ENCODE measurements around the gene INTS1. TPM values are rescaled to one million over a fixed set of nuclear protein-coding genes. Genes with fewer than 3 reads are reported as not detected.

INTS1 gene
- total RNA-seq, 4 donors from 2014 or later = 50.3 to 134 (median 71.4) TPM

DNA sequence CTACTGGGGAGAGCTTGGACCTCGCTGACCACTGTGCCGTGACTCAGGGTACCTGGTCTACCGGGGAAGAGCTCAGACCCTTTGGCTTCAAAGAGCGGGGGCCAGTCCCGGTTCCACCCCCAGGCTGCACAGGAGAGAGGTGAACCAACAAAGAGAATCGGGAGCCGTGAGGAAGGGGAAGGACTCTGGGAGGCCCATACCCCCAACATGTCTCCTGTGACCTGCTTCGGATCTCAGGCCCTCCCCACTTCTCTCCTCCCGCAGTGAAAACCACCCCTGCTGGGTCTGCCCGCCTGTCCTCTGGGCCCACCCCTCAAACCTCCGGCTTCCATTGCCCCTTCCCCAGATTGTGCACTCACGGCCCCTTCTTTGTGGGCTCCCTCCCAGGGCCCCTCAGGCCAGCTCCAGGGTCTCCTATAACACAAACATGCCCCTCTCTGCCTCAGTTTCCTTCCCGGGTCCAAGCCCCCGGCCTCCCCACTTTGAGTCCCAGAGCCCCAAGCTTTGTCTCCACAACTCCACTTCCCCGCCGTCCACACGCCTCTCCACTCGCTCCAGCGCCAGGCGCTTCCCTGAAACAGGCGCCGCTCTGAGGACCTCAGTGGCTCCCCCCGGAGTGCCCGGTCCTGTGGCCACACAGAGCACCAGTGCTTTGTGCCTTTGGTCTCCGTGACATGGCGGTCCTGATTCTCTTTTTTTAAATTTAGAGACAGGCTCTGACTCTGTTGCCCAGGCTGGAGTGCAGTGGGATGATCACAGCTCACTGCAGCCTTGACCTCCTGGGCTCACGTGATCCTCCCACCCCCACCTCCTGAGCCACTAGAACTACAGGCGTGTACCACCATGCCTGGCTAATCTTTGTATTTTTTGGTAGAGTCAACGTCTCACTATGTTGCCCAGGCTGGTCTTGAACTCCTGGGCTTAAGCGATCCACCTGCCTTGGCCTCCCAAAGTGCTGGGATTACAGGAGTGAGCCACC lies 7.5 kb upstream of the INTS1 start:
- Histone ChIP-seq H3K27me3 (peaks cover 3% of the 10 kb centered on the region), H3K4me1 (peaks cover 0 to 6% (median 1%) of the 10 kb centered on the region in 4 donors), H3K4me3 (no peak overlapping the region), H3K27ac (no peak overlapping the region), H3K9me3 (no peaks in the 10 kb centered on the region), H3K36me3 (no peaks in the 10 kb centered on the region)
- intact Hi-C loops (cut with DNase I; ENCODE audit: low total_unique reads) = no loop called here
- no peak for DNase-seq
- WGBS, 2 donors (ENCODE audit: low coverage in 1 of 2) = 90% methylated on average over 30 of the region's 30 CpGs; no CpG with 5 or more reads in 1 of the 2 donors
- in situ Hi-C loops (cut with MboI; ENCODE audit: low pct_ligation_motif_present in 1 of 4, low pct_unique_long_range_greater_than_20kb in 1 of 4, low sequenced_read_pairs in 3 of 4) = no loop called here
- no peak for TF ChIP-seq POLR2A (IDR thresholded peaks at IDR 0.05)
- no peak for TF ChIP-seq POLR2AphosphoS5 (IDR thresholded peaks at IDR 0.05)
- no peak for TF ChIP-seq EP300 (IDR thresholded peaks at IDR 0.05; ENCODE audit: low read depth)
- TF ChIP-seq, protein P1, sequence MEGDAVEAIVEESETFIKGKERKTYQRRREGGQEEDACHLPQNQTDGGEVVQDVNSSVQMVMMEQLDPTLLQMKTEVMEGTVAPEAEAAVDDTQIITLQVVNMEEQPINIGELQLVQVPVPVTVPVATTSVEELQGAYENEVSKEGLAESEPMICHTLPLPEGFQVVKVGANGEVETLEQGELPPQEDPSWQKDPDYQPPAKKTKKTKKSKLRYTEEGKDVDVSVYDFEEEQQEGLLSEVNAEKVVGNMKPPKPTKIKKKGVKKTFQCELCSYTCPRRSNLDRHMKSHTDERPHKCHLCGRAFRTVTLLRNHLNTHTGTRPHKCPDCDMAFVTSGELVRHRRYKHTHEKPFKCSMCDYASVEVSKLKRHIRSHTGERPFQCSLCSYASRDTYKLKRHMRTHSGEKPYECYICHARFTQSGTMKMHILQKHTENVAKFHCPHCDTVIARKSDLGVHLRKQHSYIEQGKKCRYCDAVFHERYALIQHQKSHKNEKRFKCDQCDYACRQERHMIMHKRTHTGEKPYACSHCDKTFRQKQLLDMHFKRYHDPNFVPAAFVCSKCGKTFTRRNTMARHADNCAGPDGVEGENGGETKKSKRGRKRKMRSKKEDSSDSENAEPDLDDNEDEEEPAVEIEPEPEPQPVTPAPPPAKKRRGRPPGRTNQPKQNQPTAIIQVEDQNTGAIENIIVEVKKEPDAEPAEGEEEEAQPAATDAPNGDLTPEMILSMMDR (IDR thresholded peaks at IDR 0.05) = no peak

DNA sequence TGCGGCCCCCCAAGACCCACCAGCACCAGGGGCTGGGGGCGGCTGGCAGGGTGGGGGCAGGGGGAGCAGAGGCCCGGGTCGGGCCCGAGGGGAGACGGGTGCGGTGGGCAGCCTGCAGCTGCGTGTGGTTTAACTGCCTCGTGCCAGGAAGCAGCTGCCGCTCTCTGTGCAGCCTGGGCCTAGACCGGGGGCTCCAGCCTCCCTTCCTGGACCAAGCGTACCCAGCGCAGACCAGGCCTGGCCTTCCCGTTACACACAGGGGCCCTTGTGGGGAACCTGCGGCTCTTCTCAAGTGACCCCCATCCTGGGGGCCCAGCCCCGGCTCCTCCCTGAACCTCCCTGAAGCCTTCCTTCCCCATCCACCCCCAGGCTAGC lies 6.6 kb upstream of the INTS1 start:
- no peaks in the 10 kb centered on the region for H3K9me3 ChIP-seq
- intact Hi-C loops (cut with DNase I; ENCODE audit: low total_unique reads) = no loop called here
- peaks cover 1% of the 10 kb centered on the region for H3K27me3 ChIP-seq
- in situ Hi-C loops (cut with MboI; ENCODE audit: low pct_ligation_motif_present in 1 of 4, low pct_unique_long_range_greater_than_20kb in 1 of 4, low sequenced_read_pairs in 3 of 4) = no loop called here
- no peak overlapping the region for H3K4me3 ChIP-seq
- 71% methylated on average over 8 of the region's 16 CpGs; no CpG with 5 or more reads in 1 of the 2 donors for WGBS, 2 donors (ENCODE audit: low coverage in 1 of 2)
- DNase-seq = no peak
- no peaks in the 10 kb centered on the region for H3K36me3 ChIP-seq
- peaks cover 0 to 12% (median 2%) of the 10 kb centered on the region in 4 donors for H3K4me1 ChIP-seq
- no peak overlapping the region for H3K27ac ChIP-seq
- TF ChIP-seq EP300 (IDR thresholded peaks at IDR 0.05; ENCODE audit: low read depth) (no peak), POLR2AphosphoS5 (IDR thresholded peaks at IDR 0.05) (no peak), POLR2A (IDR thresholded peaks at IDR 0.05) (no peak)
- TF ChIP-seq, protein P1 (IDR thresholded peaks at IDR 0.05) = no peak

DNA sequence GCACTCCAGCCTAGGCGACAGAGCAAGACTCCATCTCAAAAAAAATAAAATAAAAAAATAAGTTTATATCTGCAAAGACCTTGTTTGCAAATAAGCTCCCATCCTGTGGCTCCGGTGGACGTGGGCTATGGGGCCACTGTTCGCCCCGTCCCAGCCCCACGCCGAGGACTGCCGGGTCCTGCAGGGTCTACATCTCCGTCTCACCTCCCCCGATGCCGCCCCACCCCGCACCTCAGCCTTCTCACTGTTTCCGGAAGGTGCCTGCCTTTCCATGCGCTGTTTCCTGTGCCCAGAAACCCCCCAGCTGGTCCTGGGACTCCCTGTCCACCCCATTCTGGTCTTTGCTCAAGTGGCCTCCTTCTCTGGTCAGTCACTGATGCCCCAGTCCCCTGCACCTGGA lies 5.0 kb upstream of the INTS1 start:
- Histone ChIP-seq H3K27me3 (no peaks in the 10 kb centered on the region), H3K36me3 (no peaks in the 10 kb centered on the region), H3K9me3 (no peaks in the 10 kb centered on the region), H3K4me1 (peaks cover 0 to 20% (median 2%) of the 10 kb centered on the region in 4 donors), H3K4me3 (no peak overlapping the region), H3K27ac (no peak overlapping the region)
- no peak for DNase-seq
- no peak for TF ChIP-seq EP300 (IDR thresholded peaks at IDR 0.05; ENCODE audit: low read depth)
- TF ChIP-seq POLR2AphosphoS5 (IDR thresholded peaks at IDR 0.05) = no peak
- TF ChIP-seq, protein P1 (IDR thresholded peaks at IDR 0.05) = no peak
- no peak for TF ChIP-seq POLR2A (IDR thresholded peaks at IDR 0.05)
- intact Hi-C loops (cut with DNase I; ENCODE audit: low total_unique reads) = no loop called here
- in situ Hi-C loops (cut with MboI; ENCODE audit: low pct_ligation_motif_present in 1 of 4, low pct_unique_long_range_greater_than_20kb in 1 of 4, low sequenced_read_pairs in 3 of 4) = no loop called here
- WGBS, 2 donors (ENCODE audit: low coverage in 1 of 2) = 88 to 91% methylated on average over 10 to 14 of the region's 14 CpGs

DNA sequence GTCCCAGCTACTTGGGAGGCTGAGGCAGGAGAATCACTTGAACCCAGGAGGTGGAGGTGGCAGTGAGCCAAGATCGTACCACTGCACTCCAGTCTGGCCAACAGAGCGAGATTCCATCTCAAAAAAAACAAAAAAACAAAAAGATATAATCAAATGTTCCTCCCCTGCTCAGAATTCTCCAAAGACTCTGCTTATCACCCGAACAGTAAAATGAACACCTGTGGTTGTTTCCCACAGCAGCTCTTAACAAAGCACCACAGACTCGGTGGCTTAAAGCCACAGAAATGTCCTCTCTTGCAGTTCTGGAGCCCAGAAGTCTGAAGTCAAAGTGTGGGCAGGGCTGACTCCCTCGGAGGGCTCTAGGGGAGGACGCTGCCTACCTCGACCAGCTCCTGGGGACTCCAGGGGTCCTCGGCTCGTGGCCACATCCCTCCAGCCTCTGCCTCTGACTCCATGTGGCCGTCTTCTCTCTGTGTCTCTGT lies 4.1 kb upstream of the INTS1 start:
- Histone ChIP-seq H3K36me3 (no peaks in the 10 kb centered on the region), H3K27ac (no peak overlapping the region), H3K4me3 (no peak overlapping the region), H3K4me1 (peaks cover 2 to 22% (median 6%) of the 10 kb centered on the region in 4 donors), H3K27me3 (no peaks in the 10 kb centered on the region), H3K9me3 (no peaks in the 10 kb centered on the region)
- 68% methylated on average over 10 of the region's 10 CpGs; no CpG with 5 or more reads in 1 of the 2 donors for WGBS, 2 donors (ENCODE audit: low coverage in 1 of 2)
- in situ Hi-C loops (cut with MboI; ENCODE audit: low pct_ligation_motif_present in 1 of 4, low pct_unique_long_range_greater_than_20kb in 1 of 4, low sequenced_read_pairs in 3 of 4) = no loop called here
- no peak for DNase-seq
- TF ChIP-seq POLR2A (IDR thresholded peaks at IDR 0.05) = no peak
- intact Hi-C loops (cut with DNase I; ENCODE audit: low total_unique reads) = no loop called here

All from transverse colon (tissue), 4 donors.